GM23338 (cell line): Measurements from ENCODE around the gene B3GALT5. TPM values are rescaled to one million over a fixed set of nuclear protein-coding genes. Genes with fewer than 3 reads are reported as not detected.

Source experiments
- ATAC-seq: fragments of 200-7000 bp; cut with Tn5 transposase; 3 replicates; pipeline ENCODE4 v1.9.1; 2020
- DNase-seq: peaks from one replicate; pipeline ENCODE4 v3.0.0-alpha.2; 2015; ENCODE audit warnings: low spot score
- H2AFZ ChIP-seq: fragments of 200-600 bp; sonication (generic); 2 replicates; pipeline ENCODE4 v1.8.0; 2016; ENCODE audit warnings: antibody characterized with exemption, mild to moderate bottlenecking, moderate library complexity
- H3F3A ChIP-seq: fragments of 200-600 bp; sonication (generic); replicated peaks from 2 replicates; pipeline ENCODE4 v1.8.0; 2017; ENCODE audit warnings: antibody characterized with exemption, mixed run types, low read depth
- H3K27ac ChIP-seq: fragments of 200-600 bp; sonication (generic); 2 replicates; pipeline ENCODE4 v1.6.1; 2016; ENCODE audit warnings: low read depth
- H3K27me3 ChIP-seq: fragments of 200-600 bp; sonication (generic); 2 replicates; pipeline ENCODE4 v1.8.0; 2016; ENCODE audit warnings: mild to moderate bottlenecking, mixed run types, moderate library complexity; ENCODE audit not compliant: insufficient read depth
- H3K36me3 ChIP-seq: fragments of 200-600 bp; sonication (generic); 2 replicates; pipeline ENCODE4 v1.8.0; 2016; ENCODE audit warnings: mild to moderate bottlenecking; ENCODE audit not compliant: insufficient read depth
- H3K4me1 ChIP-seq: fragments of 200-600 bp; sonication (generic); 2 replicates; pipeline ENCODE4 v1.8.0; 2016; ENCODE audit warnings: mild to moderate bottlenecking, moderate library complexity; ENCODE audit not compliant: insufficient read depth
- H3K4me2 ChIP-seq: fragments of 200-600 bp; sonication (generic); 2 replicates; pipeline ENCODE4 v1.7.1; 2017; ENCODE audit warnings: mixed run types
- H3K4me3 ChIP-seq: fragments of 200-600 bp; sonication (generic); 2 replicates; pipeline ENCODE4 v1.6.1; 2016; ENCODE audit warnings: mixed run types
- H3K79me2 ChIP-seq: fragments of 200-600 bp; sonication (generic); replicated peaks from 2 replicates; pipeline ENCODE4 v1.8.0; 2017; ENCODE audit warnings: mild to moderate bottlenecking; ENCODE audit not compliant: insufficient read depth
- H3K9me2 ChIP-seq: fragments of 200-600 bp; sonication (generic); 2 replicates; pipeline ENCODE4 v1.8.0; 2017; ENCODE audit not compliant: insufficient read depth
- H4K20me1 ChIP-seq: fragments of 200-600 bp; sonication (generic); replicated peaks from 2 replicates; pipeline ENCODE4 v1.8.0; 2017; ENCODE audit warnings: mild to moderate bottlenecking; ENCODE audit not compliant: insufficient read depth
- H3K27ac Mint-ChIP-seq: 2 replicates; pipeline ENCODE4 v1.8.0; 2020; ENCODE audit warnings: inconsistent platforms, mild to moderate bottlenecking, moderate library complexity, mixed read lengths
- H3K27me3 Mint-ChIP-seq: 3 replicates; pipeline ENCODE4 v1.8.0; 2022; ENCODE audit warnings: low read depth, mild to moderate bottlenecking, moderate library complexity, mixed read lengths, inconsistent platforms; ENCODE audit not compliant: insufficient read depth, poor library complexity
- H3K36me3 Mint-ChIP-seq: 3 replicates; pipeline ENCODE4 v1.8.0; 2021; ENCODE audit warnings: low read depth, mild to moderate bottlenecking, inconsistent platforms, moderate library complexity, mixed read lengths
- H3K4me1 Mint-ChIP-seq: 3 replicates; pipeline ENCODE4 v1.8.0; 2020; ENCODE audit warnings: mild to moderate bottlenecking, inconsistent platforms, mixed read lengths
- H3K4me3 Mint-ChIP-seq: 3 replicates; pipeline ENCODE4 v1.8.0; 2021; ENCODE audit warnings: moderate library complexity, mild to moderate bottlenecking, inconsistent platforms, mixed read lengths
- H3K9me3 Mint-ChIP-seq: 3 replicates; pipeline ENCODE4 v1.8.0; 2020; ENCODE audit warnings: moderate library complexity, mild to moderate bottlenecking, inconsistent platforms, mixed read lengths
- CREB1 ChIP-seq: fragments of 250-450 bp; sonication (Bioruptor Pico); IDR thresholded peaks from 2 replicates; pipeline ENCODE4 v1.5.0; 2020; ENCODE audit warnings: low read depth, mild to moderate bottlenecking, moderate library complexity
- CTCF ChIP-seq, 2 experiments: fragments of 200-600 bp in 1 of 2; sonication (generic) in 1 of 2; conservative IDR thresholded peaks; 2 replicates each; pipeline versions ENCODE4 v1.5.1 to v1.6.1; 2016 to 2017; ENCODE audit warnings: antibody characterized with exemption in 2 of 2, low read depth in 2 of 2, mild to moderate bottlenecking in 2 of 2, moderate library complexity in 1 of 2
- EZH2 ChIP-seq: fragments of 200-600 bp; sonication (generic); IDR thresholded peaks from one replicate; pipeline ENCODE4 v1.8.0; 2017; ENCODE audit warnings: antibody characterized with exemption, mild to moderate bottlenecking, low read depth; ENCODE audit not compliant: unreplicated experiment
- EZH2phosphoT487 ChIP-seq: fragments of 200-600 bp; sonication (generic); IDR thresholded peaks from one replicate; pipeline ENCODE4 v1.8.1; 2018; ENCODE audit warnings: antibody characterized with exemption; ENCODE audit not compliant: unreplicated experiment
- NANOG ChIP-seq: IDR thresholded peaks from 2 replicates; pipeline ENCODE4 v1.6.1; 2016; ENCODE audit warnings: antibody characterized with exemption, borderline replicate concordance
- POLR2AphosphoS5 ChIP-seq: IDR thresholded peaks from 2 replicates; pipeline ENCODE4 v1.6.1; 2016; ENCODE audit warnings: antibody characterized with exemption, low read depth
- ZNF114 ChIP-seq: fragments of 250-450 bp; sonication (Bioruptor Pico); IDR thresholded peaks from 2 replicates; pipeline ENCODE4 v1.5.0; 2020; ENCODE audit warnings: mild to moderate bottlenecking, moderate library complexity
- ZNF331 ChIP-seq: fragments of 250-450 bp; sonication (Bioruptor Pico); IDR thresholded peaks from 2 replicates; pipeline ENCODE4 v1.5.0; 2020; ENCODE audit warnings: low read depth, mild to moderate bottlenecking, moderate library complexity
- polyA plus RNA-seq: library from polyadenylated mRNA; unstranded; fragments of >200 nt; fragmentation: Nextera tagmentation; extraction: Ambion mirVana; gene quantifications from 2 replicates; pipeline ENCODE4 v1.2.1, GENCODE V29; 2016
- total RNA-seq: library from RNA; depleted of rRNA; stranded (reverse); fragments of >200 nt; shearing (Covaris generic); gene quantifications from 2 replicates; pipeline ENCODE4 v1.2.3, GENCODE V29; 2014
- TF ChIP-seq, protein P1 (sequence below): fragments of 250-450 bp; sonication (Bioruptor Pico); IDR thresholded peaks from 2 replicates; pipeline ENCODE4 v1.5.0; 2020; ENCODE audit warnings: mild to moderate bottlenecking, moderate library complexity
- TF ChIP-seq, protein P2 (sequence below): IDR thresholded peaks from one replicate; pipeline ENCODE4 v1.6.1; 2018; ENCODE audit warnings: antibody characterized with exemption; ENCODE audit not compliant: unreplicated experiment

The B3GALT5 gene
- total and polyA plus RNA-seq, 2 experiments from 2014 or later, result 6.2 to 37.5 TPM

DNA sequence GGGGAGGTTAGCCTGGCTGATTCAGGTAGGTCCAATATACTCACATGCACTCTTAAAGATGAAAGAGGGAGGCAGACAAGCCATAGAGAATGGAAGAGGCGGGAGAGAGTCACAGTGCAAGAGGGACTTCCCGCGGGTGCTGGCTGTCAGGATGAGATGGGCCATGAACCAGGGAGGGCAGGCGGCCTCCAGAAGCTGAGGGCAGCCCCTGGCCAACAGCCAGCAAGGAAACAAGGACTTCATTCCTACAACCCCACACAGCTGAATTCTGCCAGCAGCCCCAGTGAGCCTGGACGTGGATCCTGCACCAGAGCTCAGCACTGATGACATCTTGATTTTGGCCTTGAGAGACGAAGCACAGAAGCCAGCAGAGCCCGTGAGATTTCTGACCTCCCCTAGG, 15.1 kb upstream of the B3GALT5 start:
- Histone ChIP-seq H3K27ac (0 out of 2 replicates have a peak overlapping the region, but pooled peaks have one; percentile 45), H3K27me3 (no peaks in the 10 kb centered on the region), H3K79me2 (no peaks in the 10 kb centered on the region), H4K20me1 (no peaks in the 10 kb centered on the region), H2AFZ (no peak overlapping the region), H3F3A (peaks cover 12% of the 10 kb centered on the region; the same call in 1 of the 2 replicates), H3K36me3 (no peaks in the 10 kb centered on the region), H3K4me2 (no peak overlapping the region), H3K9me2 (no peaks in the 10 kb centered on the region), H3K4me3 (no peak overlapping the region), H3K4me1 (peaks cover 10% of the 10 kb centered on the region; the same call in 1 of the 2 replicates)
- Mint-ChIP-seq H3K4me3 (no peak overlapping the region), H3K9me3 (peaks cover 19% of the 10 kb centered on the region), H3K36me3 (peaks cover 57% of the 10 kb centered on the region), H3K4me1 (peaks cover 25% of the 10 kb centered on the region), H3K27me3 (peaks cover 3% of the 10 kb centered on the region), H3K27ac (0 out of 2 replicates have a peak overlapping the region, but pooled peaks have one; percentile 64)
- DNase-seq (no peak), ATAC-seq (no peak)
- TF ChIP-seq, protein P1, sequence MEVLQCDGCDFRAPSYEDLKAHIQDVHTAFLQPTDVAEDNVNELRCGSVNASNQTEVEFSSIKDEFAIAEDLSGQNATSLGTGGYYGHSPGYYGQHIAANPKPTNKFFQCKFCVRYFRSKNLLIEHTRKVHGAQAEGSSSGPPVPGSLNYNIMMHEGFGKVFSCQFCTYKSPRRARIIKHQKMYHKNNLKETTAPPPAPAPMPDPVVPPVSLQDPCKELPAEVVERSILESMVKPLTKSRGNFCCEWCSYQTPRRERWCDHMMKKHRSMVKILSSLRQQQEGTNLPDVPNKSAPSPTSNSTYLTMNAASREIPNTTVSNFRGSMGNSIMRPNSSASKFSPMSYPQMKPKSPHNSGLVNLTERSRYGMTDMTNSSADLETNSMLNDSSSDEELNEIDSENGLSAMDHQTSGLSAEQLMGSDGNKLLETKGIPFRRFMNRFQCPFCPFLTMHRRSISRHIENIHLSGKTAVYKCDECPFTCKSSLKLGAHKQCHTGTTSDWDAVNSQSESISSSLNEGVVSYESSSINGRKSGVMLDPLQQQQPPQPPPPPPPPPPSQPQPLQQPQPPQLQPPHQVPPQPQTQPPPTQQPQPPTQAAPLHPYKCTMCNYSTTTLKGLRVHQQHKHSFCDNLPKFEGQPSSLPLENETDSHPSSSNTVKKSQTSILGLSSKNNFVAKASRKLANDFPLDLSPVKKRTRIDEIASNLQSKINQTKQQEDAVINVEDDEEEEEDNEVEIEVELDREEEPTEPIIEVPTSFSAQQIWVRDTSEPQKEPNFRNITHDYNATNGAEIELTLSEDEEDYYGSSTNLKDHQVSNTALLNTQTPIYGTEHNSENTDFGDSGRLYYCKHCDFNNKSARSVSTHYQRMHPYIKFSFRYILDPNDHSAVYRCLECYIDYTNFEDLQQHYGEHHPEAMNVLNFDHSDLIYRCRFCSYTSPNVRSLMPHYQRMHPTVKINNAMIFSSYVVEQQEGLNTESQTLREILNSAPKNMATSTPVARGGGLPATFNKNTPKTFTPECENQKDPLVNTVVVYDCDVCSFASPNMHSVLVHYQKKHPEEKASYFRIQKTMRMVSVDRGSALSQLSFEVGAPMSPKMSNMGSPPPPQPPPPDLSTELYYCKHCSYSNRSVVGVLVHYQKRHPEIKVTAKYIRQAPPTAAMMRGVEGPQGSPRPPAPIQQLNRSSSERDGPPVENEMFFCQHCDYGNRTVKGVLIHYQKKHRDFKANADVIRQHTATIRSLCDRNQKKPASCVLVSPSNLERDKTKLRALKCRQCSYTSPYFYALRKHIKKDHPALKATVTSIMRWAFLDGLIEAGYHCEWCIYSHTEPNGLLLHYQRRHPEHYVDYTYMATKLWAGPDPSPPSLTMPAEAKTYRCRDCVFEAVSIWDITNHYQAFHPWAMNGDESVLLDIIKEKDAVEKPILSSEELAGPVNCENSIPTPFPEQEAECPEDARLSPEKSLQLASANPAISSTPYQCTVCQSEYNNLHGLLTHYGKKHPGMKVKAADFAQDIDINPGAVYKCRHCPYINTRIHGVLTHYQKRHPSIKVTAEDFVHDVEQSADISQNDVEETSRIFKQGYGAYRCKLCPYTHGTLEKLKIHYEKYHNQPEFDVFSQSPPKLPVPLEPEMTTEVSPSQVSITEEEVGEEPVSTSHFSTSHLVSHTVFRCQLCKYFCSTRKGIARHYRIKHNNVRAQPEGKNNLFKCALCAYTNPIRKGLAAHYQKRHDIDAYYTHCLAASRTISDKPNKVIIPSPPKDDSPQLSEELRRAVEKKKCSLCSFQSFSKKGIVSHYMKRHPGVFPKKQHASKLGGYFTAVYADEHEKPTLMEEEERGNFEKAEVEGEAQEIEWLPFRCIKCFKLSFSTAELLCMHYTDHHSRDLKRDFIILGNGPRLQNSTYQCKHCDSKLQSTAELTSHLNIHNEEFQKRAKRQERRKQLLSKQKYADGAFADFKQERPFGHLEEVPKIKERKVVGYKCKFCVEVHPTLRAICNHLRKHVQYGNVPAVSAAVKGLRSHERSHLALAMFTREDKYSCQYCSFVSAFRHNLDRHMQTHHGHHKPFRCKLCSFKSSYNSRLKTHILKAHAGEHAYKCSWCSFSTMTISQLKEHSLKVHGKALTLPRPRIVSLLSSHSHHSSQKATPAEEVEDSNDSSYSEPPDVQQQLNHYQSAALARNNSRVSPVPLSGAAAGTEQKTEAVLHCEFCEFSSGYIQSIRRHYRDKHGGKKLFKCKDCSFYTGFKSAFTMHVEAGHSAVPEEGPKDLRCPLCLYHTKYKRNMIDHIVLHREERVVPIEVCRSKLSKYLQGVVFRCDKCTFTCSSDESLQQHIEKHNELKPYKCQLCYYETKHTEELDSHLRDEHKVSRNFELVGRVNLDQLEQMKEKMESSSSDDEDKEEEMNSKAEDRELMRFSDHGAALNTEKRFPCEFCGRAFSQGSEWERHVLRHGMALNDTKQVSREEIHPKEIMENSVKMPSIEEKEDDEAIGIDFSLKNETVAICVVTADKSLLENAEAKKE (CRISPR knock-in tag), result no peak
- TF ChIP-seq ZNF331 (CRISPR knock-in tag) (no peak), POLR2AphosphoS5 (no peak), CTCF (conservative IDR thresholded peaks at IDR 0.05; ENCODE audit: low read depth in 2 of 2) (no peak), EZH2 (no peak), ZNF114 (no peak), NANOG (no peak), EZH2phosphoT487 (no peak), CREB1 (CRISPR knock-in tag) (no peak)
- TF ChIP-seq, protein P2, sequence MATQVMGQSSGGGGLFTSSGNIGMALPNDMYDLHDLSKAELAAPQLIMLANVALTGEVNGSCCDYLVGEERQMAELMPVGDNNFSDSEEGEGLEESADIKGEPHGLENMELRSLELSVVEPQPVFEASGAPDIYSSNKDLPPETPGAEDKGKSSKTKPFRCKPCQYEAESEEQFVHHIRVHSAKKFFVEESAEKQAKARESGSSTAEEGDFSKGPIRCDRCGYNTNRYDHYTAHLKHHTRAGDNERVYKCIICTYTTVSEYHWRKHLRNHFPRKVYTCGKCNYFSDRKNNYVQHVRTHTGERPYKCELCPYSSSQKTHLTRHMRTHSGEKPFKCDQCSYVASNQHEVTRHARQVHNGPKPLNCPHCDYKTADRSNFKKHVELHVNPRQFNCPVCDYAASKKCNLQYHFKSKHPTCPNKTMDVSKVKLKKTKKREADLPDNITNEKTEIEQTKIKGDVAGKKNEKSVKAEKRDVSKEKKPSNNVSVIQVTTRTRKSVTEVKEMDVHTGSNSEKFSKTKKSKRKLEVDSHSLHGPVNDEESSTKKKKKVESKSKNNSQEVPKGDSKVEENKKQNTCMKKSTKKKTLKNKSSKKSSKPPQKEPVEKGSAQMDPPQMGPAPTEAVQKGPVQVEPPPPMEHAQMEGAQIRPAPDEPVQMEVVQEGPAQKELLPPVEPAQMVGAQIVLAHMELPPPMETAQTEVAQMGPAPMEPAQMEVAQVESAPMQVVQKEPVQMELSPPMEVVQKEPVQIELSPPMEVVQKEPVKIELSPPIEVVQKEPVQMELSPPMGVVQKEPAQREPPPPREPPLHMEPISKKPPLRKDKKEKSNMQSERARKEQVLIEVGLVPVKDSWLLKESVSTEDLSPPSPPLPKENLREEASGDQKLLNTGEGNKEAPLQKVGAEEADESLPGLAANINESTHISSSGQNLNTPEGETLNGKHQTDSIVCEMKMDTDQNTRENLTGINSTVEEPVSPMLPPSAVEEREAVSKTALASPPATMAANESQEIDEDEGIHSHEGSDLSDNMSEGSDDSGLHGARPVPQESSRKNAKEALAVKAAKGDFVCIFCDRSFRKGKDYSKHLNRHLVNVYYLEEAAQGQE, result no peak
